Fibroblast of skin of right biceps (primary cell): ENCODE data around the gene TOMT.

Experiments used
- DNase-seq: peaks from one replicate; pipeline ENCODE4 v3.0.0-alpha.2; 2013

Gene TOMT

GRCh38 chr11:72088076-72088808 lies 17.5 kb upstream of the TOMT start:
- DNase-seq, result no peak

- peak; percentile 61 for DNase-seq
Measured at GRCh38 chr11:72091292-72091691, 14.4 kb upstream of the TOMT start.

- DNase-seq, result no peak
Measured at GRCh38 chr11:72098741-72099140, 7.0 kb upstream of the TOMT start.

- DNase-seq, result no peak
Measured at GRCh38 chr11:72100009-72100408, 5.7 kb upstream of the TOMT start.

GRCh38 chr11:72100462-72100861 lies 5.3 kb upstream of the TOMT start:
- DNase-seq, result no peak

- no peak for DNase-seq
Measured at GRCh38 chr11:72102162-72102561, 3.6 kb upstream of the TOMT start.

- DNase-seq, result no peak
Measured at GRCh38 chr11:72102631-72102945, 3.1 kb upstream of the TOMT start.

- peak; percentile 99 for DNase-seq
Measured at GRCh38 chr11:72102946-72103753, 2.6 kb upstream of the TOMT start, which contains the start of gene LAMTOR1. TSS of gene LAMTOR1 (minus strand) at chr11:72103297. CDS start at chr11:72103224, 73 bp downstream.

- no peak for DNase-seq
Measured at GRCh38 chr11:72103754-72104167, 2.0 kb upstream of the TOMT start.

- DNase-seq, result peak; percentile 13
Measured at GRCh38 chr11:72111300-72112142, 5.8 kb downstream of the TOMT start.

GRCh38 chr11:72112143-72112977 lies 6.6 kb downstream of the TOMT start, which contains the start of gene ANAPC15:
TSS of gene ANAPC15 (minus strand) at chr11:72112695. CDS start at chr11:72111276, 1,419 bp downstream.
- peak; percentile 100 for DNase-seq

GRCh38 chr11:72112978-72113808 lies 7.5 kb downstream of the TOMT start:
- peak; percentile 18 for DNase-seq

GRCh38 chr11:72114570-72114969 lies 8.8 kb downstream of the TOMT start:
- no peak for DNase-seq

GRCh38 chr11:72116019-72116755 lies 10.5 kb downstream of the TOMT start:
- DNase-seq, result no peak

GRCh38 chr11:72119198-72119597 lies 13.5 kb downstream of the TOMT start:
- no peak for DNase-seq

- DNase-seq, result no peak
Measured at GRCh38 chr11:72120930-72121329, 15.2 kb downstream of the TOMT start.

- DNase-seq, result no peak
Measured at GRCh38 chr11:72122607-72123006, 16.9 kb downstream of the TOMT start.

- DNase-seq, result no peak
Measured at GRCh38 chr11:72123117-72123653, 17.5 kb downstream of the TOMT start.

- DNase-seq, result no peak
Measured at GRCh38 chr11:72124046-72124445, 18.3 kb downstream of the TOMT start.

- DNase-seq, result no peak
Measured at GRCh38 chr11:72125956-72126355, 20.2 kb downstream of the TOMT start.
